PFSK-1 (cell line): ENCODE data around the gene MAP7.

Experiments used
- FOXP2 ChIP-seq: optimal IDR thresholded peaks from 2 replicates; pipeline ENCODE3; 2011; ENCODE audit warnings: borderline replicate concordance, control low read depth, inconsistent platforms; ENCODE audit not compliant: insufficient read depth; ENCODE audit errors: extremely low read length, extremely low read depth
- POLR2AphosphoS5 ChIP-seq: IDR thresholded peaks from 2 replicates; pipeline ENCODE4 v1.6.1; 2012; ENCODE audit warnings: low read depth, mild to moderate bottlenecking, control low read depth, low read length, moderate library complexity
- REST ChIP-seq, 2 experiments: IDR thresholded peaks; 2 replicates each; pipeline versions ENCODE4 v1.6.1 to v1.8.0; 2011 to 2012; ENCODE audit warnings: low read depth in 2 of 2, low read length in 2 of 2, control low read depth in 1 of 2, inconsistent platforms in 1 of 2, mild to moderate bottlenecking in 1 of 2, moderate library complexity in 1 of 2; ENCODE audit not compliant: insufficient read depth in 1 of 2
- SIN3A ChIP-seq: IDR thresholded peaks from 2 replicates; pipeline ENCODE4 v1.6.1; 2012; ENCODE audit warnings: mild to moderate bottlenecking, low read length, moderate library complexity, borderline replicate concordance; ENCODE audit not compliant: insufficient read depth
- TAF1 ChIP-seq: IDR thresholded peaks from 2 replicates; pipeline ENCODE4 v1.6.1; 2012; ENCODE audit warnings: low read length, control low read depth, borderline replicate concordance; ENCODE audit not compliant: insufficient read depth

The MAP7 gene

GRCh38 chr6:136538836-136539235 lies 11.4 kb downstream of the MAP7 start:
- TF ChIP-seq POLR2AphosphoS5 = no peak
- no peak for TF ChIP-seq TAF1
- no peak for TF ChIP-seq FOXP2
- no peak for TF ChIP-seq REST (IDR thresholded peaks at IDR 0.05; ENCODE audit: insufficient read depth in 1 of 2, low read depth in 2 of 2, low read length in 2 of 2)
- no peak for TF ChIP-seq SIN3A

GRCh38 chr6:136535880-136536650 lies 14.2 kb downstream of the MAP7 start:
- TF ChIP-seq FOXP2 (no peak), TAF1 (no peak), REST (IDR thresholded peaks at IDR 0.05; ENCODE audit: insufficient read depth in 1 of 2, low read depth in 2 of 2, low read length in 2 of 2) (no peak)

- TF ChIP-seq POLR2AphosphoS5 (no peak), REST (IDR thresholded peaks at IDR 0.05; ENCODE audit: insufficient read depth in 1 of 2, low read depth in 2 of 2, low read length in 2 of 2) (no peak), FOXP2 (no peak), SIN3A (no peak), TAF1 (no peak)
Measured at GRCh38 chr6:136535017-136535765, 15.0 kb downstream of the MAP7 start.

- TF ChIP-seq POLR2AphosphoS5 (no peak), SIN3A (no peak), FOXP2 (no peak), TAF1 (no peak), REST (IDR thresholded peaks at IDR 0.05; ENCODE audit: insufficient read depth in 1 of 2, low read depth in 2 of 2, low read length in 2 of 2) (no peak)
Measured at GRCh38 chr6:136534268-136534667, 16.0 kb downstream of the MAP7 start.
